GM18517 (cell line): ENCODE results near the gene RNF212B.

Experiments
- ATAC-seq: cut with Tn5 transposase; IDR thresholded peaks from one replicate; pipeline ENCODE4 v1.9.1; 2021; ENCODE audit warnings: mild to moderate bottlenecking, moderate library complexity; ENCODE audit not compliant: unreplicated experiment

RNF212B gene

DNA sequence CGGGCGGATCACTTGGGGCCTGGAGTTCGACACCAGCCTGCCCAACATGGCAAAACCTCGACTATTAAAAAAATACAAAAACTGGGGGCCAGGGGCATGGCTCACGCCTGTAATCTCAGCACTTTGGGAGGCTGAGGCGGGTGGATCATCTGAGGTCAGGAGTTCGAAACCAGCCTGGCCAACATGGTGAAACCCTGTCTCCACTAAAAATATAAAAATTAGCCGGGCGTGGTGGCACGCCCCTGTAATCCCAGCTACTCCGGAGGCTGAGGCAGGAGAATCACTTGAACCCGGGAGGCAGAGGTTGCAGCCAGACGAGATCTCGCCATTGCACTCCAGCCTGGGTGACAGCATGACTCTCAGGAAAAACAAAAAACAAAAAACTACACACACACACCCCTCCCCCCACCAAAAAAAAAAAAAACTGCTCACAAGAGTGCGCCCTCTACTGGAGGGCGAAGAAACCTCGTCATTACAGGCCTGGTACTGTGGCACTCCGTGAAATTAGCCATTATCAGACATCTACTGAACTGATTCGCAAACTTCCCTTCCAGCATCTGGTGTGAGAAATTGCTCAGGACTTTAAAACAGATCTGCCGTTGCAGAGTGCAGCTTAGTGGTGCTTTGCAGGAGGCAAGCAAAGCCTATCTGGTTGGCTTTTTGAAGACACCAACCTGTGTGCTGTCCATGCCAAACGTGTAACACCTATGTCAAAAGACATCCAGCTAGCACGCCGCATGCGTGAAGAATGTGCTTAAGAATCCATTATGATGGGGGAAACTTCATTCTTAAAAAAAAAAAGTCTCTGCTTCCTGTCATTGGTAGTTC, 57.2 kb downstream of the RNF212B start:
- peak; percentile 44 for ATAC-seq

DNA sequence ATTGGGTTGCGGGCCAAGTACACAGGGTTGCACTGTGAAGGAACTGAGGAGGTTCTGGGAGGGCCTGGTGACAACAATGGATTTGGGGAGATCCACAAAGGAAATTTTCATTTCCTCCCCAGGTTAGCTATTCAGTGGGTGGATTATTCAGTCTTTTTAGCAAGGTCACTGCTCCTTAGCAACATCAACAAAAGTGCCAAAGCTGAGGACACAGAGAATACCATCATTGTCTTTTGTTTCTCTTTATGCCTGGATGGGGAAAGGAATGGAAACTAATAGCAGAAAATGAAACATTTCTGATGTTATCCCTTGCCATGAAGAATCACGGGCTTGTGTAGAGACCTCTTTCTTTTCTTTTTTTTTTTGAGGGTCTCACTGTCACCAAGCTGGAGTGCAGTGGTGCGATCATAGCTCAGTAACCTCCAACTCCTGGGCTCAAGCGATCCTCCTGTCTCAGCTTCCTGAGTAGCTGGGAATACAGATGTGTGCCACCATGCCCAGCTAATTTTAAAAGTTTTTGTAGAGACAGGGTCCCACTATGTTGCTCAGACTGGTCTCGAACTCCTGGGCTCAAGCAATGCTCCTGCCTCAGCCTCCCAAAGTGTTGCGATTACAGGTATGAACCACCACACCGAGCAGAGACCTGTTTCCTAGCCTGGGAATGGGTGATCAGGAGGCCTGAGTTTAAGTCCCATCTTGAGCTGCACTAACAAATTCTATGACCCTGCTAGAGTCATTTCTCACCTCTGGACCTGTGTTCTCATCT, 58.5 kb downstream of the RNF212B start:
- no peak for ATAC-seq

DNA sequence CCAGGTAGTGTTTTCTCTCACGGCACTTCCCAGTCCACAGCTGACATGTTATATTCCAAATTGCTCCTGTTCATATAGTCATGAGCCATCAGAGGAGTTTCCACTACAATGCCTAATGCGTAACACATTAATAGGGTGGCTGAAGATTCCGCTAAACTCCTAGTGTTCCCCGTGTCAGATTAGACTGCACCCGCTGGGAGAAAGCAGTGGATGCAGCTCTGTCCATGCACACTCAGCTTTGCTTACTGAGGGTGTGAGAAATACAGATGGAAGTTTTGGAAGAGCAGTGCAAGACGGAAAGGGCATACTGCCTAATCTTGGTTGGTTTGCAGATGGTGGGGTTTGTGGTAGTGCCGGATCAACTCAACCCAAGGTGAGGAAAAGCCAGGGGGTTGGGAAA, 59.4 kb downstream of the RNF212B start:
- no peak for ATAC-seq

- ATAC-seq, result no peak
Observed at GRCh38 chr14:23297611-23298277, 60.0 kb downstream of the RNF212B start.

- ATAC-seq, result no peak
Observed at GRCh38 chr14:23299211-23299957, 61.6 kb downstream of the RNF212B start.

GRCh38 chr14:23299986-23300686, 62.4 kb downstream of the RNF212B start:
- ATAC-seq, result no peak

- no peak for ATAC-seq
Observed at GRCh38 chr14:23300687-23301223, 63.0 kb downstream of the RNF212B start.

DNA sequence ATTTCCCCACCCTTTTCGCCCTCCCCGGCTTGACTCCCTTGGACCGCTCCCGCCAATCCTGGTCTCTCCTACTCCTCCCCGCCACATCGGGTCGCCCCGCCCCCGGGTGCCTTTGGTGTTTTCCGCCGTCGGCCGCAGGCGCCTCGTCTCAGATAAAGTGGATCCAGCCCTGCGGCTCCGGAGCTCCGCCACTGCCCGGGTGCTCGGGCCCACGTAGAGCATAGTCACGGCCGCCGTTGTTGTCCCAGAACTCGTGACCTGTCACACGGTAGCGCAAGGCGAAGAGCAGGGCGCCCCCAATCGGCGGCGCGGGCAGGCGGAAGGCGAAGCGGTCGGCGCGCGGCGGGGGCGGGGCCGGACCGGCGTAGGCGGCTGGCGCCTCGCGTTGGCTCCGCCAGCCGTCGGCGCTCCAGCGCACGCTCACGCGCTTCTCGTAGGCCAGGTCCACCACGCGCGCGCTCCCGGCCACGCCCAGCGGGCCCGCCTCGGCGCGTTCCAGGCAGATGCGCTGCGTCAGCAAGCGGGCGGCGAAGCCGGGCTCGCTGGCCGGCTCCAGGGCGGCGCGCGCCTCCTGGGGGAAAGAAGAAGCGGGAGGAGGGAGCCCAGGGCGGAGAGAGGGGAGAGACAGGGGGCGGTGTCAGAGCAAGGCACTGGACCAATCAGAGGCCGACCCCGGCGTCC, 63.7 kb downstream of the RNF212B start:
- ATAC-seq, result peak; percentile 77

DNA sequence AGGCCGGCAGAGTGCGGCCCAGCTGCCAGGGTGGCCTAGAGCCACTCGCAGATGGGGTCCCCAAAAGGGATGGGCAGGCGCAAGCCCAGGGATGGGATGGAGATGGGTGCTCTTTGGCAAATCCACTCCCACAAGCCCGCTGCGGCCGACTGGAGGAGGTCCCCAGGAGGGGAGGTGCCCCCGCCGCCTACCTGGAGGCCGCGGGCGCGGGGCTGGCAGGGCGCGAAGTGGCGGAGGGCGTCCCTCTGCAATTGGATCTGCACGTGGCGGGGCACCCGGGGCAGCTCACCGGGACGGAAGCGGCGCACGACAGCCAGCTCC, 64.2 kb downstream of the RNF212B start:
- peak; percentile 15 for ATAC-seq

DNA sequence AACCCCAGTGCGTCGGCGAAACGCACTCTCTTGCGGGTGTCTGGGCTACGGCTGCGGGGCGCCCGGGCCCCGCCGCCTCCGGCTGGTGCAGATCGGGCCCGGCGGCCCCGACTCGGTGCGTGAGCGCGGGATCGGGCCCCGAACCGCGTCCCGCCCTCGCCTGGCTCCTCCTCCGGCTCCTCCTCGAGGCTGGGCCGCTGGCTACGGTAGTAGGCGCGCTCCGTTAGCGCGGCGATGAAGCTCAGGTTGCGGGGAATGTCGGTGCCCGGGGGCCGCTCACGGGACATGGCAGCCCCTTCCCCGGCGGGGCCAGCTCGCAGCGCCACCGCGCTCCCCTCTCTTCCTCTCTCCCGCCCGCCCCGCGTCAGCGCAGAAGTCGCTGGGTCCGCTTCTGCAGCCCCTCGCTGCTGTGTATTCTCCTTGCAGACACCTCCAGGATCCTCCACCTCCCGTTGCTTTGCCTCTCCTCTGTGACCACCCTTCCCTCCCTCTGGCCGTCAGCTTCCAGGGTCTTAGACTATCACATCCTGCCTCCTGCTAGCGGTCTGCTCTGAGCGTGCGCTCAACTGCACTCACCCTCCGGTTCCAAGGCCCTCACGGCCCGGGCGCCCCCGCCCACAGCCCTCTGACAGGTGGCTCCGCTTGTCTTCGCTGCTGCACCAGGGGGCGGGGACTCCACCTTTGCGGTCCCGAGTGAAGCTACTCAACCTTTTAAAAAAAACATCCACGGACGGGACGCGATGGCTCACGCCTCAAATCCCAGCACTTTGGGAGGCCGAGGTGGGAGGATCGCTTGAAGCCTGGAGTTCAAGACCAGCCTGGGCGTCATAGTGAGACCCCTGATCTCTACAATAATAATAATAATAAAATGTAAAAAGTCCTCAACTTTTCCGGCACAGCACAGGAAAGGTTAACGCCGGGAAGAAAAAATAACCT, 64.8 kb downstream of the RNF212B start, which contains the start of gene PPP1R3E:
Gene PPP1R3E, minus strand, starts transcription at position 570 of the 936 bp plus-strand sequence. Its CDS starts 283 bp downstream, at position 287.
- peak; percentile 29 for ATAC-seq

DNA sequence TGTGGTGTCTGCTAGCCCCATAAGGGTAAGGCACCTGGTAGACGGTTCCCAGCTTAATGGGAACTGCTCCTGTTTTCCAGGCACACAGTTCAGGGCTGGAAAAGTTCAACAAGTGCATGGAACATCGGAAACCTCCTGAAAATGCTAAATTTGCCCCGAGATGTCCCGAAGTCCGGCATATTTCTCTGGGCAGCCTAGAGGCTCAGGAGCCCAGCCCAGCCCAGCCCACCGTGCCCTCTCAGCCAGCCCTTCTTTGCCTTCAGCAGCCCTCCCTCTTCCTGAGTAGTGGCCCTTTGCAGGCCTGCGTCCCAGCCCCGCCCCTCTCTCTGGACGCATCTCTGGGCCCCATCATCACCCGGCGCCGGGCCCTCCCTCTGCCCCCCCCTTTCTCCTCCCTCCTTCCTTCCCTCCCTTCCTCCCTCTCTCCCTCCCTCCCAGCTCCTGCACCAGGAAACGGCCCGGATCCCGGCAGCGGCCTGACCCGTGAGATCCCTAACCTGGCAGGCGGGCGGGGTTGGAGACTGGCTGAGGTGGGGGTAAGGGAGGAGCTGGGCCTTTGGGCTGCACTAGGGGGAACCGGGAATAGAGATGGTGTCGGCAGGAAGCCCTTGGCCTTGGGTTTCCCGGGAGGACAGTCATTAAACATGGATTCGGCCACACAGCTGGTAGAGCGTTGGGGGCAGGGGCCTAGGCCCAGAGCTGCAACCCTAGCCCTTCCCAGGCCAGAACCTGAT, 68.8 kb downstream of the RNF212B start, which contains the start of gene BCL2L2:
Gene BCL2L2, plus strand, starts transcription at position 422 of the 734 bp plus-strand sequence. CDS start 935 bp downstream, outside the sequence.
- no peak for ATAC-seq

DNA sequence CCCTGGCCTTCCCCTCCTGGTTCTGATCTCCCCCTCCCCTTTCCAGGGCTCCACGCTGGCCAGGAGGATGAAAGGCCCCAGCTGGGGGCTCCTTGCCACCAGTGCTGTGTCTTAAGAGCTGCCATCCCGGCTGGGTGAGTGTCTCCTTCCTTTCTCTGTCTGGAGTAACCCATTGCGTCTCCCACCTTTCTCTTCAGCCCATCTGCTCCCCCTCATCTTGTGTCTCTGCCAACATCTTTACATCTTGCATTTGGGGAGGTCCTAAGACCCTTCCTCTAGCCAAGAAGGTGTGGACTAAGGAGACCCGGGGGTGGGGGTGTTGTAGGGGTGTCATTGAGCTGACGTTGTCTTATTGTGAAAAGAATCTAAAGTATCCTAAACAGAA, 69.4 kb downstream of the RNF212B start:
- no peak for ATAC-seq

DNA sequence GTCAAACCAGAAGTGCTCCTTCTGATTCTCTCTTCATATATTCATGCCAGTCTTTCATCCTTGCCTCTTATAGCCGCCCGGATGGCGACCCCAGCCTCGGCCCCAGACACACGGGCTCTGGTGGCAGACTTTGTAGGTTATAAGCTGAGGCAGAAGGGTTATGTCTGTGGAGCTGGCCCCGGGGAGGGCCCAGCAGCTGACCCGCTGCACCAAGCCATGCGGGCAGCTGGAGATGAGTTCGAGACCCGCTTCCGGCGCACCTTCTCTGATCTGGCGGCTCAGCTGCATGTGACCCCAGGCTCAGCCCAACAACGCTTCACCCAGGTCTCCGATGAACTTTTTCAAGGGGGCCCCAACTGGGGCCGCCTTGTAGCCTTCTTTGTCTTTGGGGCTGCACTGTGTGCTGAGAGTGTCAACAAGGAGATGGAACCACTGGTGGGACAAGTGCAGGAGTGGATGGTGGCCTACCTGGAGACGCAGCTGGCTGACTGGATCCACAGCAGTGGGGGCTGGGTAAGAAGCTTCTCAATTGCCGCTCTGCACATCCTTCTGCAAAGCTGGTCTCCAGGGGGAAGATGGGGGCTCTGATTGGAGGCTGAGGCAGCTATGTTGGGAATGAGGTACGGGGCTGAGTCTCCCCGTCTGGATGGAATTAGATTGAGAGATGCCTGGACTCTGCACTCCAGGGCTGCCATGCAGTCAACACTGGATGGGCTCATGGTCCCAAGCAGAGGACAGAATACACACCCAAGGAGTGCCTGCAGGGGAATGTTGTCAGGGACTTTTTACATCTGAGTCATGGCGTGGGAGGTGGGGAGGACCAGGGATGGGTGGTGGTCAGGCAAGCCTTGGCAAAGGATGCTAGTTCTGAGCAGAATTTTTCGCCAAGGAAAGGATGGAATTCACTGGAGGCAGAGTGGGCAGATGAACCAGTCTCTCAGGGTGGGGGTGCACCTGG, 70.2 kb downstream of the RNF212B start:
- no peak for ATAC-seq

- no peak for ATAC-seq
Observed at GRCh38 chr14:23308721-23309445, 71.1 kb downstream of the RNF212B start.

DNA sequence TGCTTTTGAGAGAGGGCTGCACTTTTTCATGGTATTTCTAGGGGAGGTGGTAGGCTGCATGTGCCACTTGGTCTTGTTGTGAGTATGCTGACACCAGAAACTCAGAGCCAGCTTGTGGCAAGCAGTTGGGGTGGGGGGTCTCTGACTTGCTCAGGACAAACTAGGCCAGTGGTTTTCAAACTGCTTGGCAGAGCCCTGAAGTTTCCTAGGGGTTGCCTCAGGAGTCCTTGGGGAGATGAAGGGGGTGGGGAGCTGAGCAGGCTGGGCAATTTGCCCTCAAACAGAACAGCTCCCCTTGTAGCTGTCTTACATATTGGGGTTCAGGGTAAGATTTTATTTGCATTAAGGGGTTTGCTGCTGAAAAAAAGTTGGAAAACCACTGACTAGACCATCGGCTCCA, 72.8 kb downstream of the RNF212B start:
- ATAC-seq, result no peak

DNA sequence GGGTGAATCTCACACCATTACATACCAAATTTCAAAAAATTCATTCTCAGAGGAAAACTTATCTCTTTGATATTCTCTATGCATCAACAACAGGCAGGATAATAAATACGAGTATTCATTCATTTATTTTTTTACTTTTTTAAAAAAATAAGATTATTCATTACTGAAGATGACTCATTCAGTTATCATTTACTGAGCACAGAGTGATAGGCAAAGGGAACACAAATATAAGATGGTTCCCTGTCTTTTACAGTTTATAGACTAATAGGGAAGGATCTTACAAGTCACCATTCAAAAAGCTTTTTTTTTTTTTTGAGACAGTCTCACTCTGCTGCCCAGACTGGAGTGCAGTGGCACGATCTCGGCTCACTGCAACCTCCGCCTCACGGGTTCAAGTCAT, 78.6 kb downstream of the RNF212B start:
- no peak for ATAC-seq
